GM12878 (cell line): ENCODE results near the gene TMEM272. TPM values are rescaled to one million over a fixed set of nuclear protein-coding genes. Genes with fewer than 3 reads are reported as not detected.

ENCODE experiments used
- BHLHE40 ChIP-seq, 2 experiments: fragments of 450-650 bp in 1 of 2; IDR thresholded peaks; 2 replicates each; pipeline ENCODE4 v1.6.1; 2011 to 2017; ENCODE audit warnings: low read depth in 2 of 2, borderline replicate concordance in 1 of 2, improper control_type of control experiment in 1 of 2, low read length in 1 of 2, mild to moderate bottlenecking in 1 of 2
- BRCA1 ChIP-seq: IDR thresholded peaks from 2 replicates; pipeline ENCODE4 v1.6.1; 2011; ENCODE audit warnings: low read depth, low read length, improper control_type of control experiment
- EP300 ChIP-seq, 2 experiments: fragments of 150-350 bp in 1 of 2; IDR thresholded peaks; 2 replicates each; pipeline ENCODE4 v1.6.1; 2011 to 2012; ENCODE audit warnings: low read depth in 2 of 2, low read length in 2 of 2, borderline replicate concordance in 1 of 2, improper control_type of control experiment in 1 of 2, inconsistent platforms in 1 of 2; ENCODE audit not compliant: control insufficient read depth in 1 of 2
- GABPA ChIP-seq: IDR thresholded peaks from 2 replicates; pipeline ENCODE4 v1.6.1; 2014; ENCODE audit warnings: antibody characterized with exemption, low read depth, mild to moderate bottlenecking, inconsistent platforms
- IKZF2 ChIP-seq, 2 experiments: fragments of 450-650 bp; IDR thresholded peaks; 2 replicates each; pipeline ENCODE4 v1.6.1; 2017; ENCODE audit warnings: mild to moderate bottlenecking in 2 of 2, moderate library complexity in 2 of 2
- MEF2B ChIP-seq: fragments of 450-650 bp; IDR thresholded peaks from 2 replicates; pipeline ENCODE4 v1.6.1; 2018; ENCODE audit warnings: mild to moderate bottlenecking, moderate library complexity; ENCODE audit not compliant: partially characterized antibody, poor library complexity, severe bottlenecking
- MYC ChIP-seq: IDR thresholded peaks from 2 replicates; pipeline ENCODE4 v1.6.1; 2011; ENCODE audit warnings: mild to moderate bottlenecking, low read length, moderate library complexity, inconsistent platforms; ENCODE audit not compliant: insufficient read depth, insufficient replicate concordance, insufficient read length, severe bottlenecking
- PAX8 ChIP-seq: fragments of 450-650 bp; IDR thresholded peaks from 2 replicates; pipeline ENCODE4 v1.6.1; 2017; ENCODE audit warnings: mild to moderate bottlenecking, moderate library complexity
- RAD51 ChIP-seq: fragments of 450-650 bp; IDR thresholded peaks from 2 replicates; pipeline ENCODE4 v1.6.1; 2016; ENCODE audit warnings: moderate library complexity, mild to moderate bottlenecking, inconsistent platforms
- SPI1 ChIP-seq: IDR thresholded peaks from 2 replicates; pipeline ENCODE4 v1.6.1; 2011; ENCODE audit warnings: low read depth, mild to moderate bottlenecking, low read length, moderate library complexity, borderline replicate concordance; ENCODE audit not compliant: insufficient read depth
- SREBF2 ChIP-seq: IDR thresholded peaks from 2 replicates; pipeline ENCODE4 v1.6.1; 2012; ENCODE audit warnings: mild to moderate bottlenecking, low read length
- SUZ12 ChIP-seq: fragments of 200-600 bp; sonication (generic); IDR thresholded peaks from one replicate; pipeline ENCODE4 v1.6.1; 2018; ENCODE audit warnings: antibody characterized with exemption, mild to moderate bottlenecking; ENCODE audit not compliant: unreplicated experiment
- polyA plus RNA-seq, 11 experiments: library from polyadenylated mRNA; depleted of rRNA in 4 of 11; unstranded in 6 of 11; stranded (reverse) in 5 of 11; fragments of >200 nt; fragmentation: Nextera tagmentation in 4 of 11; fragmentation: Illumina TruSeq in 1 of 11; extraction: Ambion mirVana in 4 of 11; extraction: Trizol in 1 of 11; gene quantifications; 1 replicate in 1 of 11; 2 replicates in 10 of 11; pipeline versions ENCODE4 v1.2.1 to v1.2.3, GENCODE V29; 2011 to 2016; ENCODE audit warnings: inconsistent platforms in 2 of 11, missing spikeins in 2 of 11, low read depth in 1 of 11
- total RNA-seq, 4 experiments: library from RNA; depleted of rRNA in 3 of 4; stranded (reverse); fragments of >200 nt in 3 of 4; fragmentation: Illumina TruSeq in 1 of 4; extraction: Trizol in 1 of 4; gene quantifications; 2 replicates each; pipeline versions ENCODE4 v1.2.1 to v1.2.3, GENCODE V29; 2013 to 2021
- TF ChIP-seq, protein P1 (sequence below): fragments of 450-650 bp; IDR thresholded peaks from 2 replicates; pipeline ENCODE4 v1.6.1; 2017; ENCODE audit warnings: mild to moderate bottlenecking, low read depth, inconsistent platforms; ENCODE audit not compliant: poor library complexity, severe bottlenecking
- TF ChIP-seq, protein P2 (sequence below): fragments of 450-650 bp; IDR thresholded peaks from 2 replicates; pipeline ENCODE4 v1.6.1; 2016; ENCODE audit warnings: mild to moderate bottlenecking
- TF ChIP-seq, protein P3 (sequence below): fragments of 450-650 bp; formaldehyde crosslinking; IDR thresholded peaks from 2 replicates; pipeline ENCODE4 v1.5.0; 2022; ENCODE audit warnings: mild to moderate bottlenecking, missing genetic modification characterization
- TF ChIP-seq, protein P4 (sequence below): fragments of 450-650 bp; IDR thresholded peaks from 2 replicates; pipeline ENCODE4 v1.6.1; 2018; ENCODE audit warnings: borderline replicate concordance, mild to moderate bottlenecking; ENCODE audit not compliant: partially characterized antibody

The TMEM272 gene
- total and polyA plus RNA-seq, 10 of the 15 experiments (the other 5 are each of a cell fraction or from before 2014, with no cell fraction given) = 0.01 to 0.04 TPM; not detected in 8

DNA sequence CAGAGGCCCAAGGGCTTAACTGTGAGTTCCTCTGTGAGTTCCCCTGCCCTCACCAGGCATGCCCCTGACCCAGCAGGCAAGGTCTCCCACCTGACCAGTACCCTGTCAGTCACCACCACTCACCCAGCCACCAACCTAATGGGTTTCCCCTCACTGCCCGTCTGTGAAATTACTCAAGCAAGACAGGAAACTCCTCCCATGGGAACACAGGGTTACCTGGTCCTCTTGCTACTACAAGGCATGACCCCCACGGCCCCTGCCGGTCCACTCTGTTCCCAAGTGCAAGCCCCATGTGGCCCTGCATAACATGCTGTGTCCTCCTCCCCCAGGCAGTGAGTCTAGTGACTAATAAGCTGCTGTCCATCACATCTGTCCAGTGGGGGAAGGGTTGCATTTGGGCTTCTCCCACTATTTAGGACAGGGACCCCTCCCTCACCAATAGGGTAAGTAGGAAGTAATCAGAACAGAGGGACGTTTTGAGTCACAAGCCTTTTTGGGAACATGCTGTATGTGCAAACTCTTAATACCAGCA is 33.0 kb downstream of the TMEM272 start (continued):
- TF ChIP-seq, protein P1, sequence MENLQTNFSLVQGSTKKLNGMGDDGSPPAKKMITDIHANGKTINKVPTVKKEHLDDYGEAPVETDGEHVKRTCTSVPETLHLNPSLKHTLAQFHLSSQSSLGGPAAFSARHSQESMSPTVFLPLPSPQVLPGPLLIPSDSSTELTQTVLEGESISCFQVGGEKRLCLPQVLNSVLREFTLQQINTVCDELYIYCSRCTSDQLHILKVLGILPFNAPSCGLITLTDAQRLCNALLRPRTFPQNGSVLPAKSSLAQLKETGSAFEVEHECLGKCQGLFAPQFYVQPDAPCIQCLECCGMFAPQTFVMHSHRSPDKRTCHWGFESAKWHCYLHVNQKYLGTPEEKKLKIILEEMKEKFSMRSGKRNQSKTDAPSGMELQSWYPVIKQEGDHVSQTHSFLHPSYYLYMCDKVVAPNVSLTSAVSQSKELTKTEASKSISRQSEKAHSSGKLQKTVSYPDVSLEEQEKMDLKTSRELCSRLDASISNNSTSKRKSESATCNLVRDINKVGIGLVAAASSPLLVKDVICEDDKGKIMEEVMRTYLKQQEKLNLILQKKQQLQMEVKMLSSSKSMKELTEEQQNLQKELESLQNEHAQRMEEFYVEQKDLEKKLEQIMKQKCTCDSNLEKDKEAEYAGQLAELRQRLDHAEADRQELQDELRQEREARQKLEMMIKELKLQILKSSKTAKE = no peak
- TF ChIP-seq BHLHE40 (IDR thresholded peaks at IDR 0.05; ENCODE audit: borderline replicate concordance in 1 of 2, low read depth in 2 of 2, low read length in 1 of 2) (no peak), EP300 (IDR thresholded peaks at IDR 0.05; ENCODE audit: borderline replicate concordance in 1 of 2, control insufficient read depth in 1 of 2, low read depth in 2 of 2, low read length in 2 of 2) (no peak), MEF2B (peak; percentile 60), SUZ12 (no peak), SREBF2 (no peak), GABPA (no peak), RAD51 (peak; percentile 22; the same call in 1 of the 2 replicates), PAX8 (no peak), MYC (no peak), SPI1 (no peak), BRCA1 (no peak), IKZF2 (IDR thresholded peaks at IDR 0.05) (peak in 1 of 2 experiments; percentile 54; a peak in 2 of 4 replicates)
- TF ChIP-seq, protein P2, sequence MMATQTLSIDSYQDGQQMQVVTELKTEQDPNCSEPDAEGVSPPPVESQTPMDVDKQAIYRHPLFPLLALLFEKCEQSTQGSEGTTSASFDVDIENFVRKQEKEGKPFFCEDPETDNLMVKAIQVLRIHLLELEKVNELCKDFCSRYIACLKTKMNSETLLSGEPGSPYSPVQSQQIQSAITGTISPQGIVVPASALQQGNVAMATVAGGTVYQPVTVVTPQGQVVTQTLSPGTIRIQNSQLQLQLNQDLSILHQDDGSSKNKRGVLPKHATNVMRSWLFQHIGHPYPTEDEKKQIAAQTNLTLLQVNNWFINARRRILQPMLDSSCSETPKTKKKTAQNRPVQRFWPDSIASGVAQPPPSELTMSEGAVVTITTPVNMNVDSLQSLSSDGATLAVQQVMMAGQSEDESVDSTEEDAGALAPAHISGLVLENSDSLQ = peak; percentile 93
- TF ChIP-seq, protein P3, sequence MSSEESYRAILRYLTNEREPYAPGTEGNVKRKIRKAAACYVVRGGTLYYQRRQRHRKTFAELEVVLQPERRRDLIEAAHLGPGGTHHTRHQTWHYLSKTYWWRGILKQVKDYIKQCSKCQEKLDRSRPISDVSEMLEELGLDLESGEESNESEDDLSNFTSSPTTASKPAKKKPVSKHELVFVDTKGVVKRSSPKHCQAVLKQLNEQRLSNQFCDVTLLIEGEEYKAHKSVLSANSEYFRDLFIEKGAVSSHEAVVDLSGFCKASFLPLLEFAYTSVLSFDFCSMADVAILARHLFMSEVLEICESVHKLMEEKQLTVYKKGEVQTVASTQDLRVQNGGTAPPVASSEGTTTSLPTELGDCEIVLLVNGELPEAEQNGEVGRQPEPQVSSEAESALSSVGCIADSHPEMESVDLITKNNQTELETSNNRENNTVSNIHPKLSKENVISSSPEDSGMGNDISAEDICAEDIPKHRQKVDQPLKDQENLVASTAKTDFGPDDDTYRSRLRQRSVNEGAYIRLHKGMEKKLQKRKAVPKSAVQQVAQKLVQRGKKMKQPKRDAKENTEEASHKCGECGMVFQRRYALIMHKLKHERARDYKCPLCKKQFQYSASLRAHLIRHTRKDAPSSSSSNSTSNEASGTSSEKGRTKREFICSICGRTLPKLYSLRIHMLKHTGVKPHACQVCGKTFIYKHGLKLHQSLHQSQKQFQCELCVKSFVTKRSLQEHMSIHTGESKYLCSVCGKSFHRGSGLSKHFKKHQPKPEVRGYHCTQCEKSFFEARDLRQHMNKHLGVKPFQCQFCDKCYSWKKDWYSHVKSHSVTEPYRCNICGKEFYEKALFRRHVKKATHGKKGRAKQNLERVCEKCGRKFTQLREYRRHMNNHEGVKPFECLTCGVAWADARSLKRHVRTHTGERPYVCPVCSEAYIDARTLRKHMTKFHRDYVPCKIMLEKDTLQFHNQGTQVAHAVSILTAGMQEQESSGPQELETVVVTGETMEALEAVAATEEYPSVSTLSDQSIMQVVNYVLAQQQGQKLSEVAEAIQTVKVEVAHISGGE (CRISPR knock-in tag) = no peak
- TF ChIP-seq, protein P4, sequence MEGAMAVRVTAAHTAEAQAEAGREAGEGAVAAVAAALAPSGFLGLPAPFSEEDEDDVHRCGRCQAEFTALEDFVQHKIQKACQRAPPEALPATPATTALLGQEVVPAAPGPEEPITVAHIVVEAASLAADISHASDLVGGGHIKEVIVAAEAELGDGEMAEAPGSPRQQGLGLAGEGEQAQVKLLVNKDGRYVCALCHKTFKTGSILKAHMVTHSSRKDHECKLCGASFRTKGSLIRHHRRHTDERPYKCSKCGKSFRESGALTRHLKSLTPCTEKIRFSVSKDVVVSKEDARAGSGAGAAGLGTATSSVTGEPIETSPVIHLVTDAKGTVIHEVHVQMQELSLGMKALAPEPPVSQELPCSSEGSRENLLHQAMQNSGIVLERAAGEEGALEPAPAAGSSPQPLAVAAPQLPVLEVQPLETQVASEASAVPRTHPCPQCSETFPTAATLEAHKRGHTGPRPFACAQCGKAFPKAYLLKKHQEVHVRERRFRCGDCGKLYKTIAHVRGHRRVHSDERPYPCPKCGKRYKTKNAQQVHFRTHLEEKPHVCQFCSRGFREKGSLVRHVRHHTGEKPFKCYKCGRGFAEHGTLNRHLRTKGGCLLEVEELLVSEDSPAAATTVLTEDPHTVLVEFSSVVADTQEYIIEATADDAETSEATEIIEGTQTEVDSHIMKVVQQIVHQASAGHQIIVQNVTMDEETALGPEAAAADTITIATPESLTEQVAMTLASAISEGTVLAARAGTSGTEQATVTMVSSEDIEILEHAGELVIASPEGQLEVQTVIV = no peak
